PC-3 (cell line): Measurements from ENCODE around the gene TRPV6. TPM values are rescaled to one million over a fixed set of nuclear protein-coding genes. Genes with fewer than 3 reads are reported as not detected.

ENCODE experiments used
- ATAC-seq: fragments of 200-7000 bp; cut with Tn5 transposase; 2 replicates; pipeline ENCODE4 v1.9.1; 2020; ENCODE audit warnings: mild to moderate bottlenecking, moderate library complexity
- BruUV-seq: library from RNA; stranded (reverse); fragments of 400-500 nt; replicated peaks from 2 replicates; lab custom pipeline; 2021; lab: Mats Ljungman, UMichigan
- CTCF ChIA-PET: fragments of 300-600 bp; sonication (Branson Sonifier 250); formaldehyde crosslinking; loops from one replicate; lab custom pipeline; 2022; ENCODE audit warnings: antibody characterized with exemption; lab: Charles Lee
- POLR2A ChIA-PET: fragments of 300-600 bp; sonication (Branson Sonifier 250); formaldehyde crosslinking; loops from one replicate; lab custom pipeline; 2022; ENCODE audit warnings: antibody characterized with exemption; ENCODE audit not compliant: unreplicated experiment; lab: Charles Lee
- DNase-seq: peaks from one replicate; pipeline ENCODE4 v3.0.0-alpha.2; 2015
- H2AFZ ChIP-seq: fragments of 300-600 bp; sonication (generic); 2 replicates; pipeline ENCODE4 v1.6.0; 2016; ENCODE audit warnings: antibody characterized with exemption, low read length
- H3F3A ChIP-seq: fragments of 300-600 bp; sonication (generic); one replicate; pipeline ENCODE4 v1.6.0; 2017; ENCODE audit warnings: antibody characterized with exemption, low read length, control low read depth, mild to moderate bottlenecking; ENCODE audit not compliant: unreplicated experiment
- H3K27ac ChIP-seq: fragments of 300-600 bp; sonication (generic); 2 replicates; pipeline ENCODE4 v1.5.1; 2016; ENCODE audit warnings: mild to moderate bottlenecking, low read length
- H3K27me3 ChIP-seq: fragments of 300-600 bp; sonication (generic); 2 replicates; pipeline ENCODE4 v1.6.1; 2016; ENCODE audit warnings: low read length, mixed read lengths
- H3K36me3 ChIP-seq: fragments of 300-600 bp; sonication (generic); 2 replicates; pipeline ENCODE4 v1.6.1; 2016; ENCODE audit warnings: low read depth, mixed run types, low read length, mixed read lengths
- H3K4me1 ChIP-seq: fragments of 300-600 bp; sonication (generic); 2 replicates; pipeline ENCODE4 v1.5.1; 2016; ENCODE audit warnings: low read length; ENCODE audit not compliant: insufficient read depth
- H3K4me2 ChIP-seq: fragments of 300-600 bp; sonication (generic); 2 replicates; pipeline ENCODE4 v1.6.0; 2016; ENCODE audit warnings: low read length
- H3K4me3 ChIP-seq: fragments of 300-600 bp; sonication (generic); 2 replicates; pipeline ENCODE4 v1.5.1; 2016; ENCODE audit warnings: mild to moderate bottlenecking, low read length, mixed read lengths
- H3K79me2 ChIP-seq: fragments of 300-600 bp; sonication (generic); 2 replicates; pipeline ENCODE4 v1.6.1; 2017; ENCODE audit warnings: low read length, mixed read lengths
- H3K9ac ChIP-seq: fragments of 300-600 bp; sonication (generic); 2 replicates; pipeline ENCODE4 v1.6.0; 2016; ENCODE audit warnings: mild to moderate bottlenecking, low read length
- H3K9me2 ChIP-seq: fragments of 300-600 bp; sonication (generic); replicated peaks from 2 replicates; pipeline ENCODE4 v1.6.1; 2016; ENCODE audit warnings: mixed run types, low read length, mixed read lengths
- H3K9me3 ChIP-seq: fragments of 300-600 bp; sonication (generic); 2 replicates; pipeline ENCODE4 v1.6.1; 2016; ENCODE audit warnings: low read length, mixed read lengths
- H4K20me1 ChIP-seq: fragments of 300-600 bp; sonication (generic); 2 replicates; pipeline ENCODE4 v1.6.1; 2016; ENCODE audit warnings: low read length, mixed read lengths
- CTCF ChIP-seq: fragments of 300-600 bp; sonication (generic); conservative IDR thresholded peaks from 2 replicates; pipeline ENCODE4 v1.5.1; 2017; ENCODE audit warnings: antibody characterized with exemption, low read depth, mild to moderate bottlenecking, low read length
- EZH2 ChIP-seq: fragments of 300-600 bp; sonication (generic); IDR thresholded peaks from one replicate; pipeline ENCODE4 v1.6.1; 2017; ENCODE audit warnings: antibody characterized with exemption, mild to moderate bottlenecking, low read length; ENCODE audit not compliant: unreplicated experiment
- EZH2phosphoT487 ChIP-seq: fragments of 300-600 bp; sonication (generic); IDR thresholded peaks from 2 replicates; pipeline ENCODE4 v1.6.1; 2018; ENCODE audit warnings: mild to moderate bottlenecking, antibody characterized with exemption, low read length, borderline replicate concordance
- intact Hi-C: fragments of 100-400 bp; cut with micrococcal nuclease; formaldehyde crosslinking; loops from 2 replicates; pipeline ENCODE4 v1.9.0; 2023
- total RNA-seq: library from RNA; depleted of rRNA; stranded (reverse); fragments of >200 nt; gene quantifications from 2 replicates; pipeline ENCODE4 v1.2.3, GENCODE V29; 2014

Gene TRPV6
- total RNA-seq, 1 experiment from 2014 or later, result 1.4 TPM

GRCh38 chr7:142871260-142872105 is 14.1 kb downstream of the TRPV6 start:
- Histone ChIP-seq H3K36me3 (no peaks in the 10 kb centered on the region), H3K79me2 (no peaks in the 10 kb centered on the region), H3K27ac (no peak overlapping the region), H3K4me3 (no peak overlapping the region), H3K27me3 (no peaks in the 10 kb centered on the region), H3K4me1 (no peaks in the 10 kb centered on the region), H3K4me2 (no peak overlapping the region), H3F3A (no peaks in the 10 kb centered on the region), H3K9me2 (no peaks in the 10 kb centered on the region), H2AFZ (no peak overlapping the region), H4K20me1 (no peaks in the 10 kb centered on the region), H3K9ac (no peak overlapping the region), H3K9me3 (no peaks in the 10 kb centered on the region)
- POLR2A ChIA-PET, result no interaction called here
- DNase-seq (no peak), ATAC-seq (no peak)
- no TSS peak for BruUV-seq
- no peak for TF ChIP-seq CTCF
- no peak for TF ChIP-seq EZH2
- no peak for TF ChIP-seq EZH2phosphoT487
- intact Hi-C loops, result no loop called here
- CTCF ChIA-PET, result interaction anchor here (1.0 kb wide), 1 partner anchor 8 kb away, joined by 3 read pairs; no protein-coding TSS in a partner anchor

GRCh38 chr7:142870566-142871259 is 14.8 kb downstream of the TRPV6 start:
- TSS peak; percentile 27 for BruUV-seq
- H4K20me1 ChIP-seq, result no peaks in the 10 kb centered on the region
- intact Hi-C loops, result no loop called here
- H3K4me2 ChIP-seq, result no peak overlapping the region
- no peak overlapping the region for H3K4me3 ChIP-seq
- no peaks in the 10 kb centered on the region for H3K9me3 ChIP-seq
- TF ChIP-seq CTCF (no peak), EZH2phosphoT487 (no peak), EZH2 (no peak)
- no peaks in the 10 kb centered on the region for H3K9me2 ChIP-seq
- no peak overlapping the region for H2AFZ ChIP-seq
- DNase-seq (no peak), ATAC-seq (no peak)
- no peak overlapping the region for H3K9ac ChIP-seq
- H3K4me1 ChIP-seq, result no peaks in the 10 kb centered on the region
- ChIA-PET CTCF (interaction anchor here (1.0 kb wide), 1 partner anchor 8 kb away, joined by 3 read pairs; no protein-coding TSS in a partner anchor), POLR2A (no interaction called here)
- no peak overlapping the region for H3K27ac ChIP-seq
- no peaks in the 10 kb centered on the region for H3F3A ChIP-seq
- no peaks in the 10 kb centered on the region for H3K36me3 ChIP-seq
- H3K27me3 ChIP-seq, result no peaks in the 10 kb centered on the region
- no peaks in the 10 kb centered on the region for H3K79me2 ChIP-seq
